ENCODE measurements around the gene IFNL1.
"Not testable (repeated sequence)": the region's sequence is repeated elsewhere in the genome, so short reads cannot be mapped to it uniquely, and the experiment has no call there.

GRCh38 chr19:39269369-39269768, 26.8 kb upstream of the IFNL1 start:
- TF ChIP-seq CTCF, EZH2phosphoT487 (IDR thresholded peaks at IDR 0.05): not testable (repeated sequence)

All from neural progenitor cell (in vitro differentiated cells).